Astrocyte (in vitro differentiated cells and primary cell): ENCODE results near the gene BAHD1. TPM values are rescaled to one million over a fixed set of nuclear protein-coding genes. Genes with fewer than 3 reads are reported as not detected.

Experiments used
- DNase-seq: peaks from one replicate; pipeline ENCODE4 v3.0.0-alpha.2; 2010; ENCODE audit warnings: low read depth
- FAIRE-seq: peaks from 2 replicates; lab custom pipeline; 2011; peaks lifted over from hg19 to GRCh38; lab: Jason Lieb, UNC
- H2AFZ ChIP-seq: 2 replicates; pipeline ENCODE4 v1.6.0; 2012; ENCODE audit warnings: low read depth, low read length, inconsistent platforms
- H3K27ac ChIP-seq: 2 replicates; pipeline ENCODE4 v1.5.1; 2011; ENCODE audit warnings: low read depth, low read length, inconsistent platforms
- H3K27me3 ChIP-seq: 2 replicates; pipeline ENCODE4 v1.6.0; 2011; ENCODE audit warnings: low read length, inconsistent platforms; ENCODE audit not compliant: insufficient read depth
- H3K36me3 ChIP-seq: 2 replicates; pipeline ENCODE4 v1.5.1; 2011; ENCODE audit warnings: low read length, inconsistent platforms; ENCODE audit not compliant: insufficient read depth
- H3K4me1 ChIP-seq: 2 replicates; pipeline ENCODE4 v1.5.1; 2011; ENCODE audit warnings: low read length, inconsistent platforms; ENCODE audit not compliant: insufficient read depth
- H3K4me2 ChIP-seq: 2 replicates; pipeline ENCODE4 v1.6.0; 2012; ENCODE audit warnings: low read length, inconsistent platforms
- H3K4me3 ChIP-seq: 2 replicates; pipeline ENCODE4 v1.5.1; 2011; ENCODE audit warnings: low read depth, mild to moderate bottlenecking, low read length, inconsistent platforms; ENCODE audit not compliant: insufficient read depth
- H3K79me2 ChIP-seq: 2 replicates; pipeline ENCODE4 v1.6.0; 2012; ENCODE audit warnings: mild to moderate bottlenecking, low read length, inconsistent platforms; ENCODE audit not compliant: insufficient read depth
- H3K9ac ChIP-seq: 2 replicates; pipeline ENCODE4 v1.6.0; 2012; ENCODE audit warnings: mild to moderate bottlenecking, low read length, inconsistent platforms
- H3K9me3 ChIP-seq: 2 replicates; pipeline ENCODE4 v1.5.1; 2012; ENCODE audit warnings: low read depth, mild to moderate bottlenecking, low read length, inconsistent platforms; ENCODE audit not compliant: insufficient read depth
- H4K20me1 ChIP-seq: 2 replicates; pipeline ENCODE4 v1.6.0; 2012; ENCODE audit warnings: low read length, inconsistent platforms; ENCODE audit not compliant: insufficient read depth
- H3K27ac Mint-ChIP-seq: one replicate; pipeline ENCODE4 v1.8.0; 2021; ENCODE audit warnings: mild to moderate bottlenecking, mixed read lengths; ENCODE audit not compliant: unreplicated experiment
- H3K27me3 Mint-ChIP-seq: one replicate; pipeline ENCODE4 v1.8.0; 2021; ENCODE audit warnings: low read depth, mixed read lengths; ENCODE audit not compliant: unreplicated experiment
- H3K36me3 Mint-ChIP-seq: one replicate; pipeline ENCODE4 v1.8.0; 2021; ENCODE audit warnings: low read depth, mixed read lengths; ENCODE audit not compliant: unreplicated experiment
- H3K4me1 Mint-ChIP-seq: one replicate; pipeline ENCODE4 v1.8.0; 2021; ENCODE audit warnings: low read depth, mixed read lengths; ENCODE audit not compliant: unreplicated experiment
- H3K4me3 Mint-ChIP-seq: one replicate; pipeline ENCODE4 v1.8.0; 2021; ENCODE audit warnings: mild to moderate bottlenecking, moderate library complexity, mixed read lengths; ENCODE audit not compliant: unreplicated experiment
- H3K9me3 Mint-ChIP-seq: one replicate; pipeline ENCODE4 v1.8.0; 2021; ENCODE audit warnings: mild to moderate bottlenecking, mixed read lengths; ENCODE audit not compliant: unreplicated experiment
- CTCF ChIP-seq: IDR thresholded peaks from 2 replicates; pipeline ENCODE4 v1.5.1; 2011; ENCODE audit warnings: low read depth, mild to moderate bottlenecking, inconsistent platforms, low read length, moderate library complexity; ENCODE audit not compliant: insufficient read depth
- EZH2 ChIP-seq: IDR thresholded peaks from 2 replicates; pipeline ENCODE4 v1.6.1; 2012; ENCODE audit warnings: mild to moderate bottlenecking, low read length, inconsistent platforms; ENCODE audit not compliant: insufficient read depth
- total RNA-seq: library from RNA; stranded (reverse); gene quantifications from 2 replicates; pipeline ENCODE4 v1.2.1, GENCODE V29; 2021

Gene BAHD1
- total RNA-seq, 1 donor from 2014 or later = 30.4 TPM

DNA sequence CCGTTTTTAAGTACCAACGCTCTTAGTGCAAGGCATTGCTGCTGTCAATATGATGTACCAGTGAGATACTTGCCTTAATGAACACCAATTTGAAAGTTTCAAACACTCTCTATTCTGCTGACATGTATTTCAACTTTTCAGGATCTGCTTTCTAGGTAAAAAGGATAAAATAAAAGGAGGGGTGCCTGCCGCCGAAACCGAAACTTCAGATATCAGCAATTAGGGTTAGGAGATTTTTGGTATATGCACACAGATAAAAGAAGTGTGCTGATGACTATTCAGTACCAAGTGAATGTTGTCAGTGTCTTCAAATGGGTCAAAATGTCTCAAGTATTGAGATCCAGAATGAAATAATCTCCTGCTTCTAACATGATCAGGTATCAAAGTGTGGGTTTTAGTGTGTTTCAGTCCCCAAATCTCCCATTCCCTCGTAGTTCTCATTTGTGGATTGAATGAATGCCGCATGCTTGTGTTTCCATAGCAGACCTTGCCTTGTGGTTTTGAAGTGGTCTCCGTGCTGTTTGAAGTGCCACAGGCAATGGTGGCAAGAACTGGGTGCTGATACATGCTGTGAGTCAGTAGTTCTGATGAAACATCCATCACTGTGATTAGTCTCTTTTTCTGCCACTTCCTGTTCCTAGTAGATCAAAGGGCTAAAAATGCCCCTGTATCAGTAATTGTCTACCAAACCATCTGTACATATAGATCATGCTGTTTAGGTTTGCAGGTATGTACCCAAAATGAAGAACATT is 52.5 kb downstream of the BAHD1 start:
- peaks cover 7% of the 10 kb centered on the region for H3K4me1 Mint-ChIP-seq
- H3K9me3 ChIP-seq = no peaks in the 10 kb centered on the region
- H3K27me3 ChIP-seq = peaks cover 36% of the 10 kb centered on the region
- FAIRE-seq (no peak), DNase-seq (peak; percentile 49)
- H3K36me3 Mint-ChIP-seq = no peaks in the 10 kb centered on the region
- H3K4me1 ChIP-seq = peaks cover 3% of the 10 kb centered on the region
- no peak overlapping the region for H3K4me3 ChIP-seq
- H3K27ac ChIP-seq = no peak overlapping the region
- H3K9ac ChIP-seq = no peak overlapping the region
- H3K4me2 ChIP-seq = no peak overlapping the region
- no peaks in the 10 kb centered on the region for H3K79me2 ChIP-seq
- H3K36me3 ChIP-seq = no peaks in the 10 kb centered on the region
- H4K20me1 ChIP-seq = no peaks in the 10 kb centered on the region
- no peak for TF ChIP-seq EZH2
- no peak for TF ChIP-seq CTCF
- H3K27me3 Mint-ChIP-seq = peaks cover 13% of the 10 kb centered on the region
- H2AFZ ChIP-seq = no peak overlapping the region
- peaks cover 3% of the 10 kb centered on the region for H3K9me3 Mint-ChIP-seq
- no peak overlapping the region for H3K27ac Mint-ChIP-seq
- H3K4me3 Mint-ChIP-seq = no peak overlapping the region

DNA sequence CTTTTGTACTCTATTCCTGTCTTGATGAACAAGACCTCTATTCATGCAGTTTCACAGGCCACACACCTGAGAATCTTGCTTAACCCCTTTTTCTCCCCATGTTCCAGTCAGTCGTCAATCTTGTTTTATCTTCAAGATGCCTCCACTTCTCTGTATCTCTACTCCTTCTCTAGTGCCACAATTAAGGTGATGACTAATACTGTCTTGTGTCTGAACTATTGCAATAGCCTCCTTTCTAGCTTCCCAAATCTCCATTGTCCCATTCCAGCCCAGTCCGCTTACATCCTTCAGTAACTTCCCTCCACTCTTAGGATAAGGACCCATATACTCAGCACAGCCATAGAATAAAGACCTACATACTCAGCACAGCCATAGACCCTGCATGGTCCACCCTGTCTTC is 54.8 kb downstream of the BAHD1 start:
- H3K4me2 ChIP-seq = no peak overlapping the region
- H3K4me1 Mint-ChIP-seq = peaks cover 7% of the 10 kb centered on the region
- H3K79me2 ChIP-seq = no peaks in the 10 kb centered on the region
- no peak overlapping the region for H2AFZ ChIP-seq
- FAIRE-seq = no peak
- H3K36me3 Mint-ChIP-seq = no peaks in the 10 kb centered on the region
- H3K27me3 ChIP-seq = peaks cover 40% of the 10 kb centered on the region
- no peaks in the 10 kb centered on the region for H3K9me3 ChIP-seq
- H3K36me3 ChIP-seq = no peaks in the 10 kb centered on the region
- peaks cover 3% of the 10 kb centered on the region for H3K9me3 Mint-ChIP-seq
- H3K4me3 ChIP-seq = no peak overlapping the region
- H3K4me1 ChIP-seq = peaks cover 10% of the 10 kb centered on the region
- no peak overlapping the region for H3K4me3 Mint-ChIP-seq
- H3K27ac ChIP-seq = no peak overlapping the region
- H3K27me3 Mint-ChIP-seq = peaks cover 26% of the 10 kb centered on the region
- no peaks in the 10 kb centered on the region for H4K20me1 ChIP-seq
- no peak overlapping the region for H3K27ac Mint-ChIP-seq
- no peak for DNase-seq
- TF ChIP-seq CTCF = no peak
- no peak for TF ChIP-seq EZH2
- no peak overlapping the region for H3K9ac ChIP-seq

GRCh38 chr15:40498418-40498817 is 57.7 kb downstream of the BAHD1 start:
- H2AFZ ChIP-seq = no peak overlapping the region
- no peaks in the 10 kb centered on the region for H3K79me2 ChIP-seq
- H3K27me3 ChIP-seq = peaks cover 37% of the 10 kb centered on the region
- Mint-ChIP-seq H3K4me1 (peaks cover 6% of the 10 kb centered on the region), H3K27me3 (peaks cover 26% of the 10 kb centered on the region), H3K36me3 (no peaks in the 10 kb centered on the region), H3K9me3 (peaks cover 3% of the 10 kb centered on the region), H3K4me3 (no peak overlapping the region), H3K27ac (no peak overlapping the region)
- peak overlapping the region; percentile 46 for H3K4me2 ChIP-seq
- TF ChIP-seq EZH2 = no peak
- TF ChIP-seq CTCF = no peak
- FAIRE-seq (peak; percentile 89), DNase-seq (peak; percentile 75)
- H3K36me3 ChIP-seq = no peaks in the 10 kb centered on the region
- H3K9me3 ChIP-seq = no peaks in the 10 kb centered on the region
- H4K20me1 ChIP-seq = no peaks in the 10 kb centered on the region
- H3K27ac ChIP-seq = no peak overlapping the region
- H3K4me1 ChIP-seq = peaks cover 18% of the 10 kb centered on the region
- no peak overlapping the region for H3K4me3 ChIP-seq
- no peak overlapping the region for H3K9ac ChIP-seq
